RWPE1 (cell line): ENCODE measurements around the gene TOP1.

Source experiments
- CTCF ChIA-PET: fragments of 350-600 bp; sonication (Branson Sonifier 250); formaldehyde crosslinking; extraction: SDS; loops from one replicate; lab custom pipeline; 2021; lab: Yijun Ruan, JAX
- POLR2A ChIA-PET: fragments of 400-600 bp; formaldehyde crosslinking; extraction: SDS; loops from one replicate; lab custom pipeline; 2020; ENCODE audit warnings: antibody characterized with exemption; ENCODE audit not compliant: low non-redundant PET; lab: Yijun Ruan, JAX
- DNase-seq: peaks from one replicate; pipeline ENCODE4 v3.0.0; 2012; ENCODE audit warnings: low spot score
- H3K27ac ChIP-seq: fragments of 450-650 bp; 2 replicates; pipeline ENCODE4 v1.5.1; 2017
- TF ChIP-seq, protein P1 (sequence below): fragments of 450-650 bp; conservative IDR thresholded peaks from 2 replicates; pipeline ENCODE4 v1.5.1; 2017; ENCODE audit warnings: low read depth, mild to moderate bottlenecking

TOP1 gene

GRCh38 chr20:41028359-41029149, at the start of gene TOP1:
TSS of gene TOP1 (plus strand) at chr20:41028822. CDS start at chr20:41029068, 246 bp downstream.
- peak within 1 kb of the TSS; percentile 87 for H3K27ac ChIP-seq
- ChIA-PET CTCF (interaction anchor here (0.7 to 1.4 kb wide), 4 partner anchors 23 to 1764 kb away, joined by 3 to 8 read pairs (median 3); no protein-coding TSS in a partner anchor), POLR2A (interaction anchor here (0.7 kb wide), 3 partner anchors 10 to 641 kb away, joined by 3 to 5 read pairs (median 3); no protein-coding TSS in a partner anchor)
- peak; percentile 100 for DNase-seq
- TF ChIP-seq, protein P1, sequence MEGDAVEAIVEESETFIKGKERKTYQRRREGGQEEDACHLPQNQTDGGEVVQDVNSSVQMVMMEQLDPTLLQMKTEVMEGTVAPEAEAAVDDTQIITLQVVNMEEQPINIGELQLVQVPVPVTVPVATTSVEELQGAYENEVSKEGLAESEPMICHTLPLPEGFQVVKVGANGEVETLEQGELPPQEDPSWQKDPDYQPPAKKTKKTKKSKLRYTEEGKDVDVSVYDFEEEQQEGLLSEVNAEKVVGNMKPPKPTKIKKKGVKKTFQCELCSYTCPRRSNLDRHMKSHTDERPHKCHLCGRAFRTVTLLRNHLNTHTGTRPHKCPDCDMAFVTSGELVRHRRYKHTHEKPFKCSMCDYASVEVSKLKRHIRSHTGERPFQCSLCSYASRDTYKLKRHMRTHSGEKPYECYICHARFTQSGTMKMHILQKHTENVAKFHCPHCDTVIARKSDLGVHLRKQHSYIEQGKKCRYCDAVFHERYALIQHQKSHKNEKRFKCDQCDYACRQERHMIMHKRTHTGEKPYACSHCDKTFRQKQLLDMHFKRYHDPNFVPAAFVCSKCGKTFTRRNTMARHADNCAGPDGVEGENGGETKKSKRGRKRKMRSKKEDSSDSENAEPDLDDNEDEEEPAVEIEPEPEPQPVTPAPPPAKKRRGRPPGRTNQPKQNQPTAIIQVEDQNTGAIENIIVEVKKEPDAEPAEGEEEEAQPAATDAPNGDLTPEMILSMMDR, result no peak

- H3K27ac ChIP-seq, result no peak overlapping the region
- ChIA-PET POLR2A (no interaction called here), CTCF (interaction anchor here (0.7 to 1.7 kb wide), 4 partner anchors 9 to 16 kb away, joined by 3 to 4 read pairs (median 3); no protein-coding TSS in a partner anchor)
- TF ChIP-seq, protein P1, result no peak
- DNase-seq, result no peak
Observed at GRCh38 chr20:40979247-40979646, 49.4 kb upstream of the TOP1 start.

GRCh38 chr20:40980106-40980827, 48.4 kb upstream of the TOP1 start:
- ChIA-PET POLR2A (no interaction called here), CTCF (interaction anchor here (0.5 to 2.3 kb wide), 4 partner anchors 8 to 115 kb away, joined by 3 to 11 read pairs (median 3); no protein-coding TSS in a partner anchor)
- TF ChIP-seq, protein P1, result no peak
- no peak overlapping the region for H3K27ac ChIP-seq
- no peak for DNase-seq

GRCh38 chr20:40980828-40981310, 47.8 kb upstream of the TOP1 start:
- ChIA-PET POLR2A (no interaction called here), CTCF (interaction anchor here (0.5 to 2.3 kb wide), 3 partner anchors 10 to 115 kb away, joined by 3 to 11 read pairs (median 5); no protein-coding TSS in a partner anchor)
- DNase-seq, result no peak
- TF ChIP-seq, protein P1, result no peak
- no peak overlapping the region for H3K27ac ChIP-seq

GRCh38 chr20:40982415-40983145, 46.0 kb upstream of the TOP1 start:
- ChIA-PET POLR2A (no interaction called here), CTCF (interaction anchor here (0.6 to 2.3 kb wide), 4 partner anchors 8 to 314 kb away, joined by 3 to 11 read pairs (median 6); no protein-coding TSS in a partner anchor)
- no peak overlapping the region for H3K27ac ChIP-seq
- TF ChIP-seq, protein P1, result no peak
- no peak for DNase-seq
